ENCODE measurements around the gene PRM2. TPM values are rescaled to one million over a fixed set of nuclear protein-coding genes. Genes with fewer than 3 reads are reported as not detected.

Gene PRM2, protein sequence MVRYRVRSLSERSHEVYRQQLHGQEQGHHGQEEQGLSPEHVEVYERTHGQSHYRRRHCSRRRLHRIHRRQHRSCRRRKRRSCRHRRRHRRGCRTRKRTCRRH
- total RNA-seq: not detected
- not detected for polyA plus RNA-seq

DNA sequence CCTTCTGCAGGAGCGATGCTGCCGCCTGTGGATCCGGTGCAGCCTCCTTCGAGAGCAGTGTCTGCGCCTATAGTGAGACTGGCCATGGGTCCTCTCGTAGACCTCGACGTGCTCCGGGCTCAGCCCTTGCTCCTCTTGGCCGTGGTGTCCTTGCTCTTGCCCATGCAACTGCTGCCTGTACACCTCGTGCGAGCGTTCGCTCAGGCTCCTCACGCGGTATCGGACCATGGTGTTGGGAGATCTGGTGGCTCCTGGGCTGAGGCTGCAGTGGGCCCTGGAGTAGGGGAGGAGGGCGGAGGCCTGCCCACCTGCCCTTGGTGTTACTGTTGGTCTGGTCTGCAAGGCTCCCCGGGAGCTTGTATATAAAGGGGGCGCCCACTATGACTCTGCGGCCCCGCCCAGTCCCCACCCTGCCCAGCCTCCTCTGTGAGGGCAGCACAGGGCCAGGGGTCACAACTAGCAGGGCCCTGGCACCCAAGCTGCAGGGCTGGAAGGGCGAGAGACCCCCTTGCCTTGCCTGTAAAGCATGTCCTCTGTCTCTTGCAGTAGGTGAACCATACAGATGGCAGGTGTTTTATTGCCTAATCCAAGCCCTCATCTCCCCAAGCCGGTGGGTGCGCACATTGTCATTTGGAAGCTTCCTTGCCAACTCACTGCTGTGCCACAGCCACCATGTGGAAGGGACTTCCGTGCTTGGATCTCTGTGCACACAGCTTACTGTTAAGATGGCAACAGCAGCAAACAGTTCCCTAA, at the start of gene PRM2:
TSS of gene PRM2 (minus strand) at position 338 of the 753 bp plus-strand sequence. CDS start at position 228, 110 bp downstream.
- peaks cover 0 to 1% (median 0%) of the 10 kb centered on the region in 7 donors for H3K9me3 Mint-ChIP-seq
- no peak within 1 kb of the TSS for H3K4me3 ChIP-seq (ENCODE audit: low read depth, low read length)
- H3K4me1 ChIP-seq (ENCODE audit: control insufficient read depth, insufficient read depth, low read length, poor library complexity, severe bottlenecking): no peaks in the 10 kb centered on the region
- no peak within 1 kb of the TSS for H3K27ac Mint-ChIP-seq
- no peaks in the 10 kb centered on the region for H3K27me3 ChIP-seq (ENCODE audit: control insufficient read depth, insufficient read depth, low read length)
- DNase-seq: no peak
- H3K9me3 ChIP-seq (ENCODE audit: control insufficient read depth in 2 of 2, low read length in 2 of 2): no peaks in the 10 kb centered on the region
- H3K27ac ChIP-seq (ENCODE audit: insufficient read depth, low read length, poor library complexity, severe bottlenecking): no peak within 1 kb of the TSS
- H3K36me3 ChIP-seq (ENCODE audit: control insufficient read depth, insufficient read depth, low read length): no peaks in the 10 kb centered on the region
- H3K36me3 Mint-ChIP-seq: no peaks in the 10 kb centered on the region
- no peaks in the 10 kb centered on the region for H3K4me1 Mint-ChIP-seq
- no peak for ATAC-seq (ENCODE audit: low read depth in 2 of 2)
- H3K4me3 Mint-ChIP-seq: no peak within 1 kb of the TSS
- H3K27me3 Mint-ChIP-seq: peaks cover 12% of the 10 kb centered on the region

DNA sequence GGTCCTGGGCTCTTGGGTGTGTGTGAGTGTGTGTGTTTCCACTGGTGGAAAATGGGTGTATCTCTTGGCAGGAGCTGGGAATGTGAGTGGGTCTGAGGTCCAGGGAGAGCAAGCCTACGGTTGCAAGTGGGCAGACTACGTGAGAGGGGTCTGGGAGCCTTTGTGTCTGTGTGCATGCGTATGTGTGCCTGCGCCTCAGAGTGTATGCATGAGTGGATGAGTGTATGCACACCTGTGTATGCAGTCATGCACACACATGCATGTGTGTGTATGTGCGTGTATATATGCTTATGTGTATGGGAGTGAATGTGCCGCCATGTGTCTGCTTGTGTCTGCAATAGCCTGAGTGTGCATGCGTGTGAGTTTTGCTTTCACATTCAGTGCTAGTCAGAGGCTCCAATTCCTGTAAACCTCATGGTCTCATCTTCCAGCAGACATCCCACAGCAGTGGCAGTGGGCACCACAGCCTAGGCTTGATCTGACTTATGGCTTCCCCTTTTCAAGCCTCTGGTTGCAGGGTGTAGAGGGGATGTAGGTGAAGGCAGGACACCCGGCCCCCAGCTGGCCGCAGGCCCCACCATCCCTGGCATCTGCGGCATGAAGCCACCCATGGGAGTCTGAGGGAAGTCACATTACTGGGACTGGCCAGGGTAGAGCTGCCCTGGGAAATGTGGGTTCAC, 49.3 kb upstream of the PRM2 start:
- H3K36me3 ChIP-seq (ENCODE audit: control insufficient read depth, insufficient read depth, low read length): no peaks in the 10 kb centered on the region
- DNase-seq (peak in 1 of 3 donors; percentile 63), ATAC-seq (ENCODE audit: low read depth in 2 of 2) (no peak)
- no peaks in the 10 kb centered on the region for H3K9me3 ChIP-seq (ENCODE audit: control insufficient read depth in 2 of 2, low read length in 2 of 2)
- peaks cover 0 to 2% (median 0%) of the 10 kb centered on the region in 7 donors for H3K9me3 Mint-ChIP-seq
- H3K4me3 Mint-ChIP-seq: peak overlapping the region in 1 of 4 donors; percentile 42
- no peak overlapping the region for H3K4me3 ChIP-seq (ENCODE audit: low read depth, low read length)
- H3K27ac ChIP-seq (ENCODE audit: insufficient read depth, low read length, poor library complexity, severe bottlenecking): no peak overlapping the region
- H3K4me1 Mint-ChIP-seq: peaks cover 11 to 41% (median 25%) of the 10 kb centered on the region in 4 donors
- H3K36me3 Mint-ChIP-seq: no peaks in the 10 kb centered on the region
- H3K27me3 ChIP-seq (ENCODE audit: control insufficient read depth, insufficient read depth, low read length): no peaks in the 10 kb centered on the region
- peaks cover 22% of the 10 kb centered on the region for H3K4me1 ChIP-seq (ENCODE audit: control insufficient read depth, insufficient read depth, low read length, poor library complexity, severe bottlenecking)
- H3K27ac Mint-ChIP-seq: peak overlapping the region; percentile 65 to 93 (median 72)
- peaks cover 3% of the 10 kb centered on the region for H3K27me3 Mint-ChIP-seq

DNA sequence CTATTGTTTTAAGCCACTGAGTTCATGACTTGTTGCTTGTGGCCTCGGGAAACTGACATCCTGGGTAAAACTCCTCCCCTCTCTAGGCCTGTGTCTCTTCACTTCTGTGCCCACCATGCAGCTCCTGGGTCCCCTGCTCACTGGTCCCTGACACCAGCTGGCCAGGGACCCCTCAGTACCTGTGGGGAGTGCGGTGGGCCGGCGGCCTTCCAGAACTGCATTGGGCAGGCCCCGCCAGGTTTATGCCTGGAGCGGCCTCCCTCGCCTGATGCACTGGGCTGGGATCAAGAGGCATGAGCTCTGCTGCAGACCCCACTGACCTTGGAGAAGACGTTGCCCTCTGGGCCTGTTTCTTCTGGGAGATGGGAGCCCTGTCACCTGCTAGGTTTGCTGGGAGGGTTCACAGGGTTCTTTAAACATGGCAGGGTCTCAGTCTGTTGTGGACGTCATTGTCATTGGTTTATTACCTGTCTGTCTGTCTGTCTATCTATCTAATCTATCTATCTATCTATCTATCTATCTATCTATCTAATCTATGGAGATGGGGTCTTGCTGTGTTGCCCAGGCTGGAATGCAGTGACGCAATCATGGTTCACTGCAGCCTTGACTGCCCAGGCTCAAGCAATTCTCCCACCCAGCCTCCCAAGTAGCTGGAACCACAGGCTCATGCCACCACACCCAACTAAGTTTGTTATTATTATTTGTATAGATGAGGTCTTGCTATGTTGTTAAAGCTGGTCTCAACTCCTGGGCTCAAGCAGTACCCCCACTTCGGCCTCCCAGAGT, 47.5 kb upstream of the PRM2 start:
- no peak for ATAC-seq (ENCODE audit: low read depth in 2 of 2)
- peaks cover 0 to 2% (median 0%) of the 10 kb centered on the region in 7 donors for H3K9me3 Mint-ChIP-seq

DNA sequence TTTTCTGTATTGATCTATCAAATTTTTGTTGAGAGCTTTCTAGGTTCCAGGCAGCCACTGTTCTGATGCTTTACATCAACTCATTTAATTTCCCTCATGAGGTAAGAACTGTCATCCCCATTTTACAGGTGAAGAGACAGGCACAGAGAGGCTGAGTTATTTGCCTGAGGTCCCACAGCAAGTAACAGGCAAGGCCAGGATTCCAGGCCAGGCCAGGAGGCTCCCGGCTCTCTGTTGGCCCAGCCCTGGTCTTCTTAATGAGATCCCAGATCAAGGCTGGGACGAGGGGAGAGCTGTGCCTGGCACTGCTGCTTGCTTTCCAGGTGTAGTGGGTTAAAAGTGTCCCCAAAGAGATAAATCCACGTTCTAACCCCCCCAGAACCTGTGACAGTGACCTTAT, 46.5 kb upstream of the PRM2 start:
- peaks cover 0 to 23% (median 11%) of the 10 kb centered on the region in 4 donors for H3K4me1 Mint-ChIP-seq
- peaks cover 0 to 2% (median 0%) of the 10 kb centered on the region in 7 donors for H3K9me3 Mint-ChIP-seq
- Histone ChIP-seq H3K9me3 (ENCODE audit: control insufficient read depth in 2 of 2, low read length in 2 of 2) (no peaks in the 10 kb centered on the region), H3K4me3 (ENCODE audit: low read depth, low read length) (no peak overlapping the region), H3K27ac (ENCODE audit: insufficient read depth, low read length, poor library complexity, severe bottlenecking) (no peak overlapping the region), H3K27me3 (ENCODE audit: control insufficient read depth, insufficient read depth, low read length) (no peaks in the 10 kb centered on the region), H3K36me3 (ENCODE audit: control insufficient read depth, insufficient read depth, low read length) (no peaks in the 10 kb centered on the region), H3K4me1 (ENCODE audit: control insufficient read depth, insufficient read depth, low read length, poor library complexity, severe bottlenecking) (peaks cover 6% of the 10 kb centered on the region)
- H3K36me3 Mint-ChIP-seq: no peaks in the 10 kb centered on the region
- DNase-seq (no peak), ATAC-seq (ENCODE audit: low read depth in 2 of 2) (no peak)
- H3K27ac Mint-ChIP-seq: peak overlapping the region in 1 of 3 donors; percentile 48
- no peak overlapping the region for H3K4me3 Mint-ChIP-seq
- no peaks in the 10 kb centered on the region for H3K27me3 Mint-ChIP-seq

More for the DNA sequence above, 47.5 kb upstream of the PRM2 start:
- Histone ChIP-seq H3K4me1 (ENCODE audit: control insufficient read depth, insufficient read depth, low read length, poor library complexity, severe bottlenecking) (peaks cover 15% of the 10 kb centered on the region), H3K36me3 (ENCODE audit: control insufficient read depth, insufficient read depth, low read length) (no peaks in the 10 kb centered on the region), H3K27me3 (ENCODE audit: control insufficient read depth, insufficient read depth, low read length) (no peaks in the 10 kb centered on the region), H3K9me3 (ENCODE audit: control insufficient read depth in 2 of 2, low read length in 2 of 2) (no peaks in the 10 kb centered on the region), H3K4me3 (ENCODE audit: low read depth, low read length) (no peak overlapping the region), H3K27ac (ENCODE audit: insufficient read depth, low read length, poor library complexity, severe bottlenecking) (no peak overlapping the region)
- no peak for DNase-seq
- peaks cover 5 to 32% (median 17%) of the 10 kb centered on the region in 4 donors for H3K4me1 Mint-ChIP-seq
- no peaks in the 10 kb centered on the region for H3K27me3 Mint-ChIP-seq
- no peak overlapping the region for H3K27ac Mint-ChIP-seq
- H3K4me3 Mint-ChIP-seq: no peak overlapping the region
- no peaks in the 10 kb centered on the region for H3K36me3 Mint-ChIP-seq

DNA sequence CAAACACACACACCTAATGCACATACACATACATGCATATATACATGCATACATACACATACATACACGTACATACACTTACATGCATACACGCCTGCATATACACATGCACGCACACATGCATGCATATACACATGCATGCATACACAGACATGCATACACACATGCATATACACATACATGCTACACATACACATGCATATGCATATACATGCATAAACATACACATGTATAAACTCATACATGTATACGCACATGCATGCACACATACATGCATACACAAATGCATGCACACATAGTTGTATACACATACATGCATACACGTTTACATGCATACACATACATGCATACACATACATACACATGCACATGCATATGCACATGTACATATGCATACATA, 45.4 kb upstream of the PRM2 start:
- no peaks in the 10 kb centered on the region for H3K36me3 Mint-ChIP-seq
- no peaks in the 10 kb centered on the region for H3K36me3 ChIP-seq (ENCODE audit: control insufficient read depth, insufficient read depth, low read length)
- H3K9me3 Mint-ChIP-seq: peaks cover 0 to 2% (median 0%) of the 10 kb centered on the region in 7 donors
- no peaks in the 10 kb centered on the region for H3K9me3 ChIP-seq (ENCODE audit: control insufficient read depth in 2 of 2, low read length in 2 of 2)
- H3K4me1 Mint-ChIP-seq: peaks cover 0 to 11% (median 4%) of the 10 kb centered on the region in 4 donors
- no peaks in the 10 kb centered on the region for H3K27me3 Mint-ChIP-seq
- DNase-seq: no peak
- ATAC-seq (ENCODE audit: low read depth in 2 of 2): no peak
- no peak overlapping the region for H3K27ac Mint-ChIP-seq
- no peak overlapping the region for H3K27ac ChIP-seq (ENCODE audit: insufficient read depth, low read length, poor library complexity, severe bottlenecking)
- H3K27me3 ChIP-seq (ENCODE audit: control insufficient read depth, insufficient read depth, low read length): no peaks in the 10 kb centered on the region
- no peak overlapping the region for H3K4me3 ChIP-seq (ENCODE audit: low read depth, low read length)
- H3K4me3 Mint-ChIP-seq: no peak overlapping the region
- no peaks in the 10 kb centered on the region for H3K4me1 ChIP-seq (ENCODE audit: control insufficient read depth, insufficient read depth, low read length, poor library complexity, severe bottlenecking)

DNA sequence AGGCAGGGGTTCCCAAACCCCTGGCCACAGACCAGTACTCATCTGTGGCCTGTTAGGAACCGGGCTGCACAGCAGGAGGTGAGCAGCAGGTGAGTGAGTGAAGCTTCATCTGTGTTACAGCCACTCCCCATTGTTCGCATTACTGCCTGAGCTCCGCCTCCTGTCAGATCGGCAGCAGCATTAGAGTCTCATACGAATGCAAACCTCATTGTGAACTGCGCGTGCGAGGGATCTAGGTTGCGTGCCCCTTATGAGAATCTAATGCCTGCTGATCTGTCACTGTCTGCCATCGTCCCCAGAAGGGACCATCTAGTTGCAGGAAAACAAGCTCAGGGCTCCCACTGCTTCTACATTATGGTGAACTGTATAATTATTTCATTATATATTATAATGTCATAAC, 43.9 kb upstream of the PRM2 start:
- no peak overlapping the region for H3K4me3 ChIP-seq (ENCODE audit: low read depth, low read length)
- H3K9me3 ChIP-seq (ENCODE audit: control insufficient read depth in 2 of 2, low read length in 2 of 2): no peaks in the 10 kb centered on the region
- H3K4me1 ChIP-seq (ENCODE audit: control insufficient read depth, insufficient read depth, low read length, poor library complexity, severe bottlenecking): no peaks in the 10 kb centered on the region
- no peaks in the 10 kb centered on the region for H3K9me3 Mint-ChIP-seq
- H3K36me3 Mint-ChIP-seq: no peaks in the 10 kb centered on the region
- no peak overlapping the region for H3K27ac Mint-ChIP-seq
- no peak overlapping the region for H3K4me3 Mint-ChIP-seq
- DNase-seq (no peak), ATAC-seq (ENCODE audit: low read depth in 2 of 2) (no peak)
- no peaks in the 10 kb centered on the region for H3K27me3 Mint-ChIP-seq
- H3K36me3 ChIP-seq (ENCODE audit: control insufficient read depth, insufficient read depth, low read length): no peaks in the 10 kb centered on the region
- no peaks in the 10 kb centered on the region for H3K27me3 ChIP-seq (ENCODE audit: control insufficient read depth, insufficient read depth, low read length)
- H3K4me1 Mint-ChIP-seq: peaks cover 0 to 12% (median 2%) of the 10 kb centered on the region in 4 donors
- no peak overlapping the region for H3K27ac ChIP-seq (ENCODE audit: insufficient read depth, low read length, poor library complexity, severe bottlenecking)

DNA sequence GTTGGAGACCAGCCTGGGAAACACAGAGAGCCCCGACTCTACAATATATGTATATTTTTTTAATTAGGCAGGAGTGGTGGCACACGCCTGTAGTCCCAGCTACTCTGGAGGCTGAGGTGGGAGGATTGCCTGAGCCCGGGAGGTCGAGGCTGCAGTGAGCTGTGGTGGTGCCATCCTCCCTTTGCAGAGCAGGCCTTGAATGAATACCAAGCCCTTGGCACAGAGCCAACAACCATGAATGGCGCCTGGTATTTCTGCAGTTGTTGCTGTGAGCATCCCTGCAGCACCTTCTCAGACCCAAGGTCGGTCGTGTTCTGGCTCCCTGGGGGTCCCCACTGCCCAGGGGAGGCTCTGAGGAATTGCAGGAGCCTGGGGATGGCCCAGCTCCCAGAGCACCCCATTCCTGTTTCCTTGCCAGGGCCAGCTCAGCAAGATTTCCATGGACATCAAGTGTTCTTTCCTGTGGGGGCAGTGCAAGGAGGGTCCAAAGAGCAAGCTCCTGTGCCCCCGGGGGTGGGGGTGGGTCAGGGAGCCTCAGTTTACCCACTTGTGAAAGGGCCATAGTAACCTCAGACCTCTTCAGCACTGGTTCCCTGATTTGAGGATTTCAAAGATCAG, 43.4 kb upstream of the PRM2 start:
- Mint-ChIP-seq H3K36me3 (no peaks in the 10 kb centered on the region), H3K4me3 (no peak overlapping the region), H3K27ac (no peak overlapping the region), H3K27me3 (no peaks in the 10 kb centered on the region), H3K9me3 (no peaks in the 10 kb centered on the region), H3K4me1 (peaks cover 0 to 6% (median 1%) of the 10 kb centered on the region in 4 donors)
- Histone ChIP-seq H3K9me3 (ENCODE audit: control insufficient read depth in 2 of 2, low read length in 2 of 2) (no peaks in the 10 kb centered on the region), H3K27me3 (ENCODE audit: control insufficient read depth, insufficient read depth, low read length) (no peaks in the 10 kb centered on the region), H3K4me1 (ENCODE audit: control insufficient read depth, insufficient read depth, low read length, poor library complexity, severe bottlenecking) (no peaks in the 10 kb centered on the region), H3K4me3 (ENCODE audit: low read depth, low read length) (no peak overlapping the region), H3K36me3 (ENCODE audit: control insufficient read depth, insufficient read depth, low read length) (no peaks in the 10 kb centered on the region), H3K27ac (ENCODE audit: insufficient read depth, low read length, poor library complexity, severe bottlenecking) (no peak overlapping the region)
- DNase-seq (no peak), ATAC-seq (ENCODE audit: low read depth in 2 of 2) (no peak)

All from CD4-positive, CD25-positive, alpha-beta regulatory T cell (primary cell).